ENCODE data around the gene DIAPH2. TPM values are rescaled to one million over a fixed set of nuclear protein-coding genes. Genes with fewer than 3 reads are reported as not detected.

DIAPH2 gene
- total RNA-seq, 3 donors from 2014 or later = 27.4 to 66.4 (median 30.8) TPM

GRCh38 chrX:97096385-97096784 lies 411.7 kb downstream of the DIAPH2 start:
- Histone ChIP-seq H3K27me3 (peaks cover 0 to 10% of the 10 kb centered on the region in 2 donors), H3K4me1 (no peaks in the 10 kb centered on the region), H3K4me3 (no peak overlapping the region), H3K36me3 (no peaks in the 10 kb centered on the region), H3K27ac (no peak overlapping the region), H3K9me3 (no peaks in the 10 kb centered on the region)
- no peak for DNase-seq (ENCODE audit: low spot score in 2 of 2)
- intact Hi-C loops (cut with DNase I; ENCODE audit: low total_unique reads) = no loop called here
- TF ChIP-seq CTCF (IDR thresholded peaks at IDR 0.05) (no peak), POLR2A (IDR thresholded peaks at IDR 0.05) (no peak)

- Histone ChIP-seq H3K9me3 (no peaks in the 10 kb centered on the region), H3K36me3 (no peaks in the 10 kb centered on the region), H3K4me1 (no peaks in the 10 kb centered on the region), H3K4me3 (no peak overlapping the region), H3K27me3 (peaks cover 0 to 14% of the 10 kb centered on the region in 2 donors), H3K27ac (no peak overlapping the region)
- no peak for DNase-seq (ENCODE audit: low spot score in 2 of 2)
- no peak for TF ChIP-seq POLR2A (IDR thresholded peaks at IDR 0.05)
- no peak for TF ChIP-seq CTCF (IDR thresholded peaks at IDR 0.05)
- TF ChIP-seq POLR2AphosphoS5 (IDR thresholded peaks at IDR 0.05) = no peak
- intact Hi-C loops (cut with DNase I; ENCODE audit: low total_unique reads) = no loop called here
Observed at GRCh38 chrX:97102938-97103337, 418.3 kb downstream of the DIAPH2 start.

GRCh38 chrX:97109730-97110129 lies 425.1 kb downstream of the DIAPH2 start:
- no peak overlapping the region for H3K4me3 ChIP-seq
- TF ChIP-seq CTCF (IDR thresholded peaks at IDR 0.05) (no peak), POLR2AphosphoS5 (IDR thresholded peaks at IDR 0.05) (no peak), POLR2A (IDR thresholded peaks at IDR 0.05) (no peak)
- H3K36me3 ChIP-seq = no peaks in the 10 kb centered on the region
- no peaks in the 10 kb centered on the region for H3K4me1 ChIP-seq
- no peaks in the 10 kb centered on the region for H3K27me3 ChIP-seq
- no peak overlapping the region for H3K27ac ChIP-seq
- H3K9me3 ChIP-seq = no peaks in the 10 kb centered on the region
- no peak for DNase-seq (ENCODE audit: low spot score in 2 of 2)
- intact Hi-C loops (cut with DNase I; ENCODE audit: low total_unique reads) = no loop called here

- H3K4me3 ChIP-seq = no peak overlapping the region
- intact Hi-C loops (cut with DNase I; ENCODE audit: low total_unique reads) = no loop called here
- no peak for DNase-seq (ENCODE audit: low spot score in 2 of 2)
- no peak overlapping the region for H3K27ac ChIP-seq
- TF ChIP-seq POLR2AphosphoS5 (IDR thresholded peaks at IDR 0.05) = no peak
- no peaks in the 10 kb centered on the region for H3K4me1 ChIP-seq
- H3K36me3 ChIP-seq = no peaks in the 10 kb centered on the region
- no peaks in the 10 kb centered on the region for H3K27me3 ChIP-seq
- no peaks in the 10 kb centered on the region for H3K9me3 ChIP-seq
Observed at GRCh38 chrX:97117572-97117971, 432.9 kb downstream of the DIAPH2 start.

GRCh38 chrX:97119474-97120109 lies 434.9 kb downstream of the DIAPH2 start:
- DNase-seq (ENCODE audit: low spot score in 2 of 2) = no peak
- intact Hi-C loops (cut with DNase I; ENCODE audit: low total_unique reads) = no loop called here
- no peak for TF ChIP-seq POLR2A (IDR thresholded peaks at IDR 0.05)
- TF ChIP-seq CTCF (IDR thresholded peaks at IDR 0.05) = no peak
- no peak for TF ChIP-seq POLR2AphosphoS5 (IDR thresholded peaks at IDR 0.05)
- Histone ChIP-seq H3K36me3 (no peaks in the 10 kb centered on the region), H3K4me3 (no peak overlapping the region), H3K27ac (no peak overlapping the region), H3K27me3 (no peaks in the 10 kb centered on the region), H3K4me1 (no peaks in the 10 kb centered on the region), H3K9me3 (no peaks in the 10 kb centered on the region)

- TF ChIP-seq POLR2AphosphoS5 (IDR thresholded peaks at IDR 0.05) (no peak), CTCF (IDR thresholded peaks at IDR 0.05) (no peak), POLR2A (IDR thresholded peaks at IDR 0.05) (no peak)
- no peaks in the 10 kb centered on the region for H3K4me1 ChIP-seq
- DNase-seq (ENCODE audit: low spot score in 2 of 2) = no peak
- peaks cover 0 to 12% of the 10 kb centered on the region in 2 donors for H3K27me3 ChIP-seq
- H3K9me3 ChIP-seq = no peaks in the 10 kb centered on the region
- no peak overlapping the region for H3K27ac ChIP-seq
- no peak overlapping the region for H3K4me3 ChIP-seq
- intact Hi-C loops (cut with DNase I; ENCODE audit: low total_unique reads) = no loop called here
- no peaks in the 10 kb centered on the region for H3K36me3 ChIP-seq
Observed at GRCh38 chrX:97123001-97123400, 438.4 kb downstream of the DIAPH2 start.

Measured in breast epithelium (tissue), 4 donors.